Measurements from ENCODE around the gene INO80. TPM values are rescaled to one million over a fixed set of nuclear protein-coding genes. Genes with fewer than 3 reads are reported as not detected.

The INO80 gene
- total RNA-seq, 1 experiment from 2014 or later, result 15.3 TPM

DNA sequence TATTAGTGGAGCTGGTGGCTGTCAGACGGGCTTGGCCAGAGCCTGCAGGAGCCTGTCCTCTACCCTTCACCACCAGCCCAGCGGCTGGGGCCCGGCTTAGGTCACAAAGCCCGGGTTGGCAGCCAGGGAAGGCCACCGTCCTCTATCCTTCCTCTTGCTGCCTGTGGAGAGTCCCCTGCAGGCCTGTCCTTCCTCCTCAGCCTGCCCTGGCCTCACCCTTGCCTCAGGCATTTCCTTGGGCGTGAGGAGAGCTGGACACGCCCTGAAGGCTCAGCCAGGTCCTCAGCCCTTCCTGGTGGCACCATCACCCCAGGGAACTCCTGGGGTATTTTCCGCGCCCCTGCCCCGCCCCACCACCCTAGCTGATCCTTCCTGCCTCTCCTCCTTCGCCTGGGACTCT, 155.2 kb downstream of the INO80 start:
- Mint-ChIP-seq H3K9me3 (ENCODE audit: low read depth, unreplicated experiment) (no peaks in the 10 kb centered on the region), H3K27me3 (ENCODE audit: unreplicated experiment) (no peaks in the 10 kb centered on the region), H3K4me1 (ENCODE audit: low read depth, unreplicated experiment) (peaks cover 11% of the 10 kb centered on the region), H3K27ac (ENCODE audit: unreplicated experiment) (no peak overlapping the region), H3K4me3 (ENCODE audit: low read depth, unreplicated experiment) (no peak overlapping the region), H3K36me3 (ENCODE audit: insufficient read depth, unreplicated experiment) (peaks cover 11% of the 10 kb centered on the region)
- CTCF ChIA-PET, result interaction anchor here (0.6 kb wide), 2 partner anchors 116 to 131 kb away, joined by 3 to 4 read pairs; no protein-coding TSS in a partner anchor
- TF ChIP-seq, protein P1, sequence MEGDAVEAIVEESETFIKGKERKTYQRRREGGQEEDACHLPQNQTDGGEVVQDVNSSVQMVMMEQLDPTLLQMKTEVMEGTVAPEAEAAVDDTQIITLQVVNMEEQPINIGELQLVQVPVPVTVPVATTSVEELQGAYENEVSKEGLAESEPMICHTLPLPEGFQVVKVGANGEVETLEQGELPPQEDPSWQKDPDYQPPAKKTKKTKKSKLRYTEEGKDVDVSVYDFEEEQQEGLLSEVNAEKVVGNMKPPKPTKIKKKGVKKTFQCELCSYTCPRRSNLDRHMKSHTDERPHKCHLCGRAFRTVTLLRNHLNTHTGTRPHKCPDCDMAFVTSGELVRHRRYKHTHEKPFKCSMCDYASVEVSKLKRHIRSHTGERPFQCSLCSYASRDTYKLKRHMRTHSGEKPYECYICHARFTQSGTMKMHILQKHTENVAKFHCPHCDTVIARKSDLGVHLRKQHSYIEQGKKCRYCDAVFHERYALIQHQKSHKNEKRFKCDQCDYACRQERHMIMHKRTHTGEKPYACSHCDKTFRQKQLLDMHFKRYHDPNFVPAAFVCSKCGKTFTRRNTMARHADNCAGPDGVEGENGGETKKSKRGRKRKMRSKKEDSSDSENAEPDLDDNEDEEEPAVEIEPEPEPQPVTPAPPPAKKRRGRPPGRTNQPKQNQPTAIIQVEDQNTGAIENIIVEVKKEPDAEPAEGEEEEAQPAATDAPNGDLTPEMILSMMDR (IDR thresholded peaks at IDR 0.05; ENCODE audit: unreplicated experiment), result no peak
- DNase-seq, result peak; percentile 74
- intact Hi-C loops (cut with micrococcal nuclease; ENCODE audit: unreplicated experiment), result loop anchor here (10.0 kb wide), 1 partner anchor 56 kb away; no protein-coding TSS in a partner anchor
- BruUV-seq (replicated peaks), result no TSS peak

DNA sequence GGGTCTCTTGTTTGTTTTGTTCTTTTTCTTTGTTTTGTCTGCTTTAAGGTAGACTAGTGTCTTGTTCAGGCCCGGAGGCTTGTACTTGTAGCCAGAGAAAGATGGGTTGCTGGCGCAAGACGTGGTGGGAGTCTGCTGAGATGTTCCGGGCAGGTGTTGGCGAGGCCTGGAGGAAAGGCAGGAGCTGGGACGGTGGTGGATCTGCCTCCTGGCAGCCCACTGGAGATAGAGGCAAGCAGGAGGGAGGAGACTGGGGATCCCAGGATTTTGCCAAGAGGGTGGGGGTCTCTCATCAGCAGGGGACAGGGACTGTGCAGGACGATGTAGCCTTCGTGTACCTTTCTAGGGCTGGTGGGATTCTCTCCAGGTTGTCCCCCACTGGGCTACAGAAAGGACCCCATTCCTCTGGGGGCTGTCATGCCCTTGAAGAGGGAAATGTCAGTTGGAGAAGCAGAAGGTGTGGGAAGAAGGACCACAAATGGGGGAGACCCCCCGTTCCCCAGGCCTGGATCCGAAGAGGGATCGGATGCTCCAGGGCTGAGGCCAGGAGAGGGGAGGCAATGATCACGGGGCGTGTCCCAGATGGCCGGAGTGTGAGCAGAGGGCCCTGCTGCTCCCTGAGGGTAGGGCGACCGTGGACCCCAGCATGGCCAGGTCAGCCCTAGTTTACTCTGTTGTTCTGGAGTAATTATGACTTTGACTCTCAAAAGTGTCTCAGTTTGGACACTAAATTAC, 155.8 kb downstream of the INO80 start:
- no peaks in the 10 kb centered on the region for H3K27me3 Mint-ChIP-seq (ENCODE audit: unreplicated experiment)
- no peaks in the 10 kb centered on the region for H3K9me3 Mint-ChIP-seq (ENCODE audit: low read depth, unreplicated experiment)
- H3K4me3 Mint-ChIP-seq (ENCODE audit: low read depth, unreplicated experiment), result no peak overlapping the region
- intact Hi-C loops (cut with micrococcal nuclease; ENCODE audit: unreplicated experiment), result loop anchor here (10.0 kb wide), 1 partner anchor 56 kb away; no protein-coding TSS in a partner anchor
- peaks cover 11% of the 10 kb centered on the region for H3K36me3 Mint-ChIP-seq (ENCODE audit: insufficient read depth, unreplicated experiment)
- DNase-seq, result no peak
- CTCF ChIA-PET, result interaction anchor here (0.6 kb wide), 1 partner anchor 117 kb away, joined by 3 read pairs; no protein-coding TSS in a partner anchor
- no TSS peak for BruUV-seq (replicated peaks)
- H3K4me1 Mint-ChIP-seq (ENCODE audit: low read depth, unreplicated experiment), result peaks cover 13% of the 10 kb centered on the region
- TF ChIP-seq, protein P1 (IDR thresholded peaks at IDR 0.05; ENCODE audit: unreplicated experiment), result no peak
- peak overlapping the region; percentile 44 for H3K27ac Mint-ChIP-seq (ENCODE audit: unreplicated experiment)

DNA sequence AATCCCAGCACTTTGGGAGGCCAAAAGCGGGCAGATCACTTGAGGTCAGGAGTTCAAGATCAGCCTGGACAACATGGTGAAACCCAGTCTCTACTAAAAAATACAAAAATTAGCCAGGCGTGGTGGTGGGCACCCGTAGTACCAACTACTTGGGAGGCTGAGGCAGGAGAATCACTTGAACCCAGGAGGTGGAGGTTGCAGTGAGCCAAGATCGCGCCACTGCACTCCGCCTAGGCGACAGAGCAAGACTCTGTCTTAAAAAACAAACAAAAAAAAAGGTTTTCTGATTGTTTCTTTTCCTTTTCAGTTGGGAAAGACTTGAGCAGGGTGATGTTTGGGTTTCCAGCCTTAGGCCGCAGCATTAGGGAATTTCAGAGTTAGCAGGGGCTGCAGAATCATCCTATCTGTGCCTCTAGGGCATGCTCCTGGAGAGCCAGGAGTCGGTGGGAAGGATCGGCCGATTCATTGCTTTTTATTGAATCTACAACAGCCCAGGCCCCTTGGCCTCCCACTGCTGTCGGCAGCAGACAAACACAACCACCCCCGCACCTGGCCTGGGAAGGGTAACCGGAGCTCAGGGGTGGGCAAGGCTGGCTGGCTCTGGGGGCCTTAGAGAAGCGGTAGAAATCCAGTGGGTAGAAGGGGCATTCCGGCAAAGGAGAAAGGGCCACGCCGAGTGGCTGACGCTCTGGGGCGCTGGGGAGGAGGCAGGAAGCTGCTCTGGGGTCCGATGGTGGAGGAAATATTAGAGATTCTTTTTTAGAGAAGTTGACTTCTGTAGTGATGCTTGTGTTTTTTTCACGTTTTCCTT, 156.5 kb downstream of the INO80 start:
- no peak overlapping the region for H3K4me3 Mint-ChIP-seq (ENCODE audit: low read depth, unreplicated experiment)
- intact Hi-C loops (cut with micrococcal nuclease; ENCODE audit: unreplicated experiment), result loop anchor here (10.0 kb wide), 1 partner anchor 55 kb away; no protein-coding TSS in a partner anchor
- peaks cover 14% of the 10 kb centered on the region for H3K36me3 Mint-ChIP-seq (ENCODE audit: insufficient read depth, unreplicated experiment)
- H3K27me3 Mint-ChIP-seq (ENCODE audit: unreplicated experiment), result no peaks in the 10 kb centered on the region
- H3K27ac Mint-ChIP-seq (ENCODE audit: unreplicated experiment), result peak overlapping the region; percentile 44
- no peaks in the 10 kb centered on the region for H3K9me3 Mint-ChIP-seq (ENCODE audit: low read depth, unreplicated experiment)
- BruUV-seq (replicated peaks), result no TSS peak
- TF ChIP-seq, protein P1 (IDR thresholded peaks at IDR 0.05; ENCODE audit: unreplicated experiment), result no peak
- no peak for DNase-seq
- peaks cover 13% of the 10 kb centered on the region for H3K4me1 Mint-ChIP-seq (ENCODE audit: low read depth, unreplicated experiment)
- CTCF ChIA-PET, result no interaction called here

DNA sequence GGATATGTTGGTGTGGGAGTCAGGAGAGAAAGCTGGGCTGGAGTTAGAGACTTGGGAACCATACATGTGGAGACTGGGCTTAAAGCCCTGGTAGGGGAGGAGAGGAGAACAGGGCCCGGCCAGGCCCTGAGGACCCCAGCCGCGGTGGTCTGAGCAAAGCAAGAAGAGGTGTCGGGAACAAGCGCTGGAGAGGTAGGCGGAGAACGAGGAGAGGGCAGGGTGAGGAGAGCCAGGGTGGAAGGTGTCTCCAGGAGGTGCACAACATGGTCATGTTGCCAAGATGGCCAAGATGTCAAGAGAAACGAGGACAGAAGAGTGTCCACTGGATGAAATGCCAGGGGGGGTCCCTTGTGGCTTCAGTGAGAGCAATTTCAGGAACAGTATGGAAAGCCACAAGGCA, 157.4 kb downstream of the INO80 start:
- TF ChIP-seq, protein P1 (IDR thresholded peaks at IDR 0.05; ENCODE audit: unreplicated experiment), result no peak
- peaks cover 22% of the 10 kb centered on the region for H3K36me3 Mint-ChIP-seq (ENCODE audit: insufficient read depth, unreplicated experiment)
- intact Hi-C loops (cut with micrococcal nuclease; ENCODE audit: unreplicated experiment), result no loop called here
- CTCF ChIA-PET, result no interaction called here
- peak overlapping the region; percentile 8 for H3K27ac Mint-ChIP-seq (ENCODE audit: unreplicated experiment)
- no peak for DNase-seq
- BruUV-seq (replicated peaks), result no TSS peak
- H3K9me3 Mint-ChIP-seq (ENCODE audit: low read depth, unreplicated experiment), result no peaks in the 10 kb centered on the region
- H3K27me3 Mint-ChIP-seq (ENCODE audit: unreplicated experiment), result no peaks in the 10 kb centered on the region
- H3K4me1 Mint-ChIP-seq (ENCODE audit: low read depth, unreplicated experiment), result peaks cover 13% of the 10 kb centered on the region
- no peak overlapping the region for H3K4me3 Mint-ChIP-seq (ENCODE audit: low read depth, unreplicated experiment)
